Endodermal cell (in vitro differentiated cells): ENCODE data around the gene SRP14. TPM values are rescaled to one million over a fixed set of nuclear protein-coding genes. Genes with fewer than 3 reads are reported as not detected.
"Not testable (repeated sequence)": the region's sequence is repeated elsewhere in the genome, so short reads cannot be mapped to it uniquely, and the experiment has no call there.

Experiments used
- DNase-seq: peaks from one replicate; pipeline ENCODE4 v3.0.0-alpha.2; 2017
- H3K27ac ChIP-seq: 2 replicates; pipeline ENCODE4 v1.5.1; 2013; ENCODE audit warnings: mild to moderate bottlenecking, low read depth, low read length, moderate library complexity
- H3K27me3 ChIP-seq: 2 replicates; pipeline ENCODE4 v1.6.1; 2013; ENCODE audit warnings: mild to moderate bottlenecking, low read length, moderate library complexity; ENCODE audit not compliant: insufficient read depth, control insufficient read depth, poor library complexity, severe bottlenecking
- H3K36me3 ChIP-seq: 2 replicates; pipeline ENCODE4 v1.7.0; 2013; ENCODE audit warnings: mild to moderate bottlenecking, low read length, moderate library complexity; ENCODE audit not compliant: control insufficient read depth, insufficient read depth
- H3K4me1 ChIP-seq: one replicate; pipeline ENCODE4 v1.7.0; 2013; ENCODE audit warnings: low read length; ENCODE audit not compliant: control insufficient read depth, insufficient read depth
- H3K4me3 ChIP-seq: 2 replicates; pipeline ENCODE4 v1.5.1; 2013; ENCODE audit warnings: mild to moderate bottlenecking, low read length, moderate library complexity
- H3K9ac ChIP-seq: 2 replicates; pipeline ENCODE4 v1.6.1; 2013; ENCODE audit warnings: mild to moderate bottlenecking, low read length, moderate library complexity; ENCODE audit not compliant: poor library complexity, severe bottlenecking; ENCODE audit errors: extremely low read depth
- H3K9me3 ChIP-seq: 2 replicates; pipeline ENCODE4 v1.6.1; 2013; ENCODE audit warnings: mild to moderate bottlenecking, low read length, moderate library complexity; ENCODE audit not compliant: control insufficient read depth
- H3K27ac Mint-ChIP-seq: 2 replicates; pipeline ENCODE4 v1.8.0; 2020; ENCODE audit warnings: mixed read lengths
- H3K27me3 Mint-ChIP-seq: 2 replicates; pipeline ENCODE4 v1.8.0; 2021; ENCODE audit warnings: mild to moderate bottlenecking, mixed read lengths; ENCODE audit not compliant: insufficient read depth
- H3K36me3 Mint-ChIP-seq: 2 replicates; pipeline ENCODE4 v1.8.0; 2020; ENCODE audit warnings: low read depth, mixed read lengths
- H3K4me1 Mint-ChIP-seq: 2 replicates; pipeline ENCODE4 v1.8.0; 2020; ENCODE audit warnings: mixed read lengths
- H3K4me3 Mint-ChIP-seq: 2 replicates; pipeline ENCODE4 v1.8.0; 2020; ENCODE audit warnings: mild to moderate bottlenecking, moderate library complexity, mixed read lengths
- H3K9me3 Mint-ChIP-seq: 2 replicates; pipeline ENCODE4 v1.8.0; 2020; ENCODE audit warnings: mild to moderate bottlenecking, mixed read lengths
- CTCF ChIP-seq: fragments of 200-600 bp; sonication (generic); conservative IDR thresholded peaks from 2 replicates; pipeline ENCODE4 v1.5.0; 2021; ENCODE audit warnings: antibody characterized with exemption, mild to moderate bottlenecking
- WGBS, 2 experiments: methylation state at CpG; one replicate each; pipeline versions ENCODE4 v1.1.5 to v1.1.7; 2013; ENCODE audit warnings: missing lambda C conversion rate in 2 of 2, mixed read lengths in 1 of 2; ENCODE audit not compliant: insufficient coverage in 1 of 2, insufficient read length in 1 of 2; 5-methylcytosine and 5-hydroxymethylcytosine counted together
- total RNA-seq, 2 donors: library from RNA; stranded (reverse); fragmentation: NEBNext Ultra II Directional in 1 of 2; extraction: Animal tissue kit (Norgen Biotek cat#: 25700) in 1 of 2; gene quantifications; 2 replicates in 1 of 2; 3 replicates in 1 of 2; pipeline ENCODE4 v1.2.1, GENCODE V29; 2021

Gene SRP14
- total RNA-seq, 2 donors from 2014 or later, result 237 to 293 TPM

- Mint-ChIP-seq H3K27ac (peak overlapping the region; percentile 97), H3K4me3 (peak overlapping the region; percentile 99), H3K9me3 (no peaks in the 10 kb centered on the region), H3K4me1 (peaks cover 11% of the 10 kb centered on the region), H3K36me3 (peaks cover 44% of the 10 kb centered on the region), H3K27me3 (no peaks in the 10 kb centered on the region)
- H3K36me3 ChIP-seq, result peaks cover 53% of the 10 kb centered on the region
- peak overlapping the region; percentile 99 for H3K9ac ChIP-seq
- H3K9me3 ChIP-seq, result no peaks in the 10 kb centered on the region
- no peaks in the 10 kb centered on the region for H3K27me3 ChIP-seq
- H3K4me1 ChIP-seq, result peaks cover 3% of the 10 kb centered on the region
- 73 to 90% methylated on average over 2 to 3 of the region's 3 CpGs for WGBS, 2 experiments
- no peak overlapping the region for H3K27ac ChIP-seq
- H3K4me3 ChIP-seq, result peak overlapping the region; percentile 100
- DNase-seq, result no peak
- no peak for TF ChIP-seq CTCF
Measured at GRCh38 chr15:40037721-40038120, 1.3 kb downstream of the SRP14 start.

GRCh38 chr15:40035182-40035581, 3.8 kb downstream of the SRP14 start:
- H3K4me3 Mint-ChIP-seq, H3K4me1 ChIP-seq, H3K27ac ChIP-seq, DNase-seq, H3K9me3 ChIP-seq, H3K27me3 ChIP-seq, H3K27me3 Mint-ChIP-seq, H3K9me3 Mint-ChIP-seq, H3K4me3 ChIP-seq, H3K27ac Mint-ChIP-seq, H3K9ac ChIP-seq: not testable (repeated sequence)
- 100% methylated on average over 1 of the region's 1 CpG; no CpG with 5 or more reads in 1 of the 2 experiments for WGBS, 2 experiments
- H3K4me1 Mint-ChIP-seq, result peaks cover 11% of the 10 kb centered on the region
- peaks cover 73% of the 10 kb centered on the region for H3K36me3 ChIP-seq
- peaks cover 58% of the 10 kb centered on the region for H3K36me3 Mint-ChIP-seq

GRCh38 chr15:40034186-40034946, 4.6 kb downstream of the SRP14 start:
- H3K27ac ChIP-seq, result no peak overlapping the region
- H3K27ac Mint-ChIP-seq, result no peak overlapping the region
- peaks cover 58% of the 10 kb centered on the region for H3K36me3 Mint-ChIP-seq

More at GRCh38 chr15:40034186-40034946, 4.6 kb downstream of the SRP14 start:
- Histone ChIP-seq H3K36me3 (peaks cover 81% of the 10 kb centered on the region), H3K9ac (no peak overlapping the region), H3K9me3 (no peaks in the 10 kb centered on the region), H3K4me3 (no peak overlapping the region), H3K4me1 (peaks cover 3% of the 10 kb centered on the region), H3K27me3 (no peaks in the 10 kb centered on the region)
- WGBS, 2 experiments, result 94 to 100% methylated on average over 3 of the region's 3 CpGs
- no peak for DNase-seq
- Mint-ChIP-seq H3K4me3 (no peak overlapping the region), H3K4me1 (peaks cover 11% of the 10 kb centered on the region), H3K27me3 (no peaks in the 10 kb centered on the region), H3K9me3 (no peaks in the 10 kb centered on the region)
- TF ChIP-seq CTCF, result no peak
